ENCODE data around the gene USP32.

Gene USP32

GRCh38 chr17:60161598-60162330 is 230.2 kb downstream of the USP32 start:
- no peak overlapping the region for H3K4me2 ChIP-seq (ENCODE audit: low read length, poor library complexity, severe bottlenecking)

GRCh38 chr17:60160829-60161501 is 231.0 kb downstream of the USP32 start:
- no peak overlapping the region for H3K4ac ChIP-seq (ENCODE audit: low read depth in 1 of 2, low read length in 2 of 2)
- no peak overlapping the region for H2AFZ ChIP-seq (ENCODE audit: low read depth, low read length)
- DNase-seq, result no peak
- H2AK5ac ChIP-seq (ENCODE audit: low read length, severe bottlenecking), result no peak overlapping the region
- no peaks in the 10 kb centered on the region for H3K36me3 ChIP-seq (ENCODE audit: control insufficient read depth in 1 of 2, insufficient read depth in 2 of 2, low read depth in 1 of 2, low read length in 2 of 2)
- 58% methylated on average over 10 of the region's 10 CpGs for WGBS
- no peak overlapping the region for H2BK12ac ChIP-seq (ENCODE audit: low read length in 2 of 2)
- H3K9ac ChIP-seq (ENCODE audit: low read length), result no peak overlapping the region
- H3K23ac ChIP-seq (ENCODE audit: low read length in 2 of 2), result no peak overlapping the region
- H3K27ac ChIP-seq (ENCODE audit: low read length, poor library complexity, severe bottlenecking), result no peak overlapping the region
- H2BK15ac ChIP-seq (ENCODE audit: low read depth, poor library complexity, severe bottlenecking), result peak overlapping the region; percentile 34
- H3K14ac ChIP-seq (ENCODE audit: low read length in 2 of 2), result no peak overlapping the region
- no peak overlapping the region for H3K4me2 ChIP-seq (ENCODE audit: low read length, poor library complexity, severe bottlenecking)
- peaks cover 10% of the 10 kb centered on the region for H3K4me1 ChIP-seq (ENCODE audit: control insufficient read depth, insufficient read depth, low read depth, low read length)
- no peaks in the 10 kb centered on the region for H3K9me3 ChIP-seq (ENCODE audit: control insufficient read depth, low read length)
- H2BK120ac ChIP-seq (ENCODE audit: low read depth, low read length), result no peak overlapping the region
- peaks cover 51 to 68% of the 10 kb centered on the region in 2 experiments for H3K27me3 ChIP-seq (ENCODE audit: control insufficient read depth in 1 of 2, insufficient read depth in 1 of 2, low read length in 2 of 2)
- no peak overlapping the region for H4K8ac ChIP-seq (ENCODE audit: low read length)
- no peak overlapping the region for H3K18ac ChIP-seq (ENCODE audit: low read depth in 1 of 2, low read length in 2 of 2)
- H3K79me1 ChIP-seq (replicated peaks; ENCODE audit: low read length, poor library complexity, severe bottlenecking), result no peaks in the 10 kb centered on the region
- H3K4me3 ChIP-seq (ENCODE audit: insufficient read depth in 1 of 2, low read depth in 1 of 2, low read length in 2 of 2), result no peak overlapping the region
- no peak overlapping the region for H2BK5ac ChIP-seq (ENCODE audit: low read depth, low read length, poor library complexity, severe bottlenecking)
- H4K91ac ChIP-seq (ENCODE audit: low read length), result no peak overlapping the region

More at GRCh38 chr17:60161598-60162330, 230.2 kb downstream of the USP32 start:
- H2BK120ac ChIP-seq (ENCODE audit: low read depth, low read length), result no peak overlapping the region
- H3K23ac ChIP-seq (ENCODE audit: low read length in 2 of 2), result no peak overlapping the region
- no peak overlapping the region for H4K91ac ChIP-seq (ENCODE audit: low read length)
- H3K9me3 ChIP-seq (ENCODE audit: control insufficient read depth, low read length), result no peaks in the 10 kb centered on the region
- peaks cover 12% of the 10 kb centered on the region for H3K4me1 ChIP-seq (ENCODE audit: control insufficient read depth, insufficient read depth, low read depth, low read length)
- no peaks in the 10 kb centered on the region for H3K36me3 ChIP-seq (ENCODE audit: control insufficient read depth in 1 of 2, insufficient read depth in 2 of 2, low read depth in 1 of 2, low read length in 2 of 2)
- no peak overlapping the region for H2BK5ac ChIP-seq (ENCODE audit: low read depth, low read length, poor library complexity, severe bottlenecking)
- H3K18ac ChIP-seq (ENCODE audit: low read depth in 1 of 2, low read length in 2 of 2), result peak overlapping the region in 1 of 2 experiments; percentile 32
- WGBS, result 52% methylated on average over 15 of the region's 17 CpGs
- H3K4ac ChIP-seq (ENCODE audit: low read depth in 1 of 2, low read length in 2 of 2), result no peak overlapping the region
- H3K27ac ChIP-seq (ENCODE audit: low read length, poor library complexity, severe bottlenecking), result no peak overlapping the region
- peaks cover 43 to 70% of the 10 kb centered on the region in 2 experiments for H3K27me3 ChIP-seq (ENCODE audit: control insufficient read depth in 1 of 2, insufficient read depth in 1 of 2, low read length in 2 of 2)
- H3K79me1 ChIP-seq (replicated peaks; ENCODE audit: low read length, poor library complexity, severe bottlenecking), result no peaks in the 10 kb centered on the region
- H2BK12ac ChIP-seq (ENCODE audit: low read length in 2 of 2), result no peak overlapping the region
- peak overlapping the region; percentile 17 for H2BK15ac ChIP-seq (ENCODE audit: low read depth, poor library complexity, severe bottlenecking)
- no peak overlapping the region for H3K4me3 ChIP-seq (ENCODE audit: insufficient read depth in 1 of 2, low read depth in 1 of 2, low read length in 2 of 2)
- no peak overlapping the region for H3K14ac ChIP-seq (ENCODE audit: low read length in 2 of 2)
- no peak overlapping the region for H2AFZ ChIP-seq (ENCODE audit: low read depth, low read length)
- H3K9ac ChIP-seq (ENCODE audit: low read length), result no peak overlapping the region
- no peak overlapping the region for H2AK5ac ChIP-seq (ENCODE audit: low read length, severe bottlenecking)
- H4K8ac ChIP-seq (ENCODE audit: low read length), result no peak overlapping the region
- DNase-seq, result no peak

GRCh38 chr17:60159479-60159866 is 232.5 kb downstream of the USP32 start:
- WGBS, result 91% methylated on average over 3 of the region's 6 CpGs
- no peak overlapping the region for H4K8ac ChIP-seq (ENCODE audit: low read length)
- H2BK120ac ChIP-seq (ENCODE audit: low read depth, low read length), result no peak overlapping the region
- H3K4me2 ChIP-seq (ENCODE audit: low read length, poor library complexity, severe bottlenecking), result no peak overlapping the region
- no peak overlapping the region for H4K91ac ChIP-seq (ENCODE audit: low read length)
- H3K9me3 ChIP-seq (ENCODE audit: control insufficient read depth, low read length), result no peaks in the 10 kb centered on the region
- H3K4me1 ChIP-seq (ENCODE audit: control insufficient read depth, insufficient read depth, low read depth, low read length), result peaks cover 9% of the 10 kb centered on the region
- H3K4me3 ChIP-seq (ENCODE audit: insufficient read depth in 1 of 2, low read depth in 1 of 2, low read length in 2 of 2), result no peak overlapping the region
- no peak overlapping the region for H3K23ac ChIP-seq (ENCODE audit: low read length in 2 of 2)
- H2AK5ac ChIP-seq (ENCODE audit: low read length, severe bottlenecking), result no peak overlapping the region
- H3K9ac ChIP-seq (ENCODE audit: low read length), result no peak overlapping the region
- H2BK12ac ChIP-seq (ENCODE audit: low read length in 2 of 2), result no peak overlapping the region
- H2BK15ac ChIP-seq (ENCODE audit: low read depth, poor library complexity, severe bottlenecking), result no peak overlapping the region
- H3K27ac ChIP-seq (ENCODE audit: low read length, poor library complexity, severe bottlenecking), result no peak overlapping the region
- no peaks in the 10 kb centered on the region for H3K79me1 ChIP-seq (replicated peaks; ENCODE audit: low read length, poor library complexity, severe bottlenecking)
- H2AFZ ChIP-seq (ENCODE audit: low read depth, low read length), result no peak overlapping the region
- H2BK5ac ChIP-seq (ENCODE audit: low read depth, low read length, poor library complexity, severe bottlenecking), result no peak overlapping the region
- no peaks in the 10 kb centered on the region for H3K36me3 ChIP-seq (ENCODE audit: control insufficient read depth in 1 of 2, insufficient read depth in 2 of 2, low read depth in 1 of 2, low read length in 2 of 2)
- no peak overlapping the region for H3K4ac ChIP-seq (ENCODE audit: low read depth in 1 of 2, low read length in 2 of 2)
- DNase-seq, result no peak
- no peak overlapping the region for H3K18ac ChIP-seq (ENCODE audit: low read depth in 1 of 2, low read length in 2 of 2)
- no peak overlapping the region for H3K14ac ChIP-seq (ENCODE audit: low read length in 2 of 2)
- peaks cover 53 to 56% of the 10 kb centered on the region in 2 experiments for H3K27me3 ChIP-seq (ENCODE audit: control insufficient read depth in 1 of 2, insufficient read depth in 1 of 2, low read length in 2 of 2)

- WGBS, result 26% methylated on average over 16 of the region's 19 CpGs
- DNase-seq, result peak; percentile 30
- Histone ChIP-seq H4K8ac (ENCODE audit: low read length) (peak overlapping the region; percentile 42), H3K9me3 (ENCODE audit: control insufficient read depth, low read length) (no peaks in the 10 kb centered on the region), H3K18ac (ENCODE audit: low read depth in 1 of 2, low read length in 2 of 2) (peak overlapping the region in 1 of 2 experiments; percentile 21), H2AFZ (ENCODE audit: low read depth, low read length) (no peak overlapping the region), H3K36me3 (ENCODE audit: control insufficient read depth in 1 of 2, insufficient read depth in 2 of 2, low read depth in 1 of 2, low read length in 2 of 2) (no peaks in the 10 kb centered on the region), H3K9ac (ENCODE audit: low read length) (no peak overlapping the region), H3K27ac (ENCODE audit: low read length, poor library complexity, severe bottlenecking) (no peak overlapping the region), H3K4me3 (ENCODE audit: insufficient read depth in 1 of 2, low read depth in 1 of 2, low read length in 2 of 2) (no peak overlapping the region), H3K14ac (ENCODE audit: low read length in 2 of 2) (no peak overlapping the region), H3K79me1 (replicated peaks; ENCODE audit: low read length, poor library complexity, severe bottlenecking) (no peaks in the 10 kb centered on the region), H3K4me2 (ENCODE audit: low read length, poor library complexity, severe bottlenecking) (peak overlapping the region; percentile 2), H2BK15ac (ENCODE audit: low read depth, poor library complexity, severe bottlenecking) (no peak overlapping the region), H4K91ac (ENCODE audit: low read length) (no peak overlapping the region), H3K4me1 (ENCODE audit: control insufficient read depth, insufficient read depth, low read depth, low read length) (peaks cover 9% of the 10 kb centered on the region), H2BK120ac (ENCODE audit: low read depth, low read length) (no peak overlapping the region), H2AK5ac (ENCODE audit: low read length, severe bottlenecking) (no peak overlapping the region), H2BK5ac (ENCODE audit: low read depth, low read length, poor library complexity, severe bottlenecking) (no peak overlapping the region), H3K27me3 (ENCODE audit: control insufficient read depth in 1 of 2, insufficient read depth in 1 of 2, low read length in 2 of 2) (peaks cover 53 to 59% of the 10 kb centered on the region in 2 experiments), H3K23ac (ENCODE audit: low read length in 2 of 2) (no peak overlapping the region), H2BK12ac (ENCODE audit: low read length in 2 of 2) (no peak overlapping the region), H3K4ac (ENCODE audit: low read depth in 1 of 2, low read length in 2 of 2) (peak overlapping the region in 1 of 2 experiments; percentile 28)
Observed at GRCh38 chr17:60158751-60159478, 233.0 kb downstream of the USP32 start.

All from mesenchymal stem cell (in vitro differentiated cells and primary cell).